Duodenal mucosa (tissue), 2 donors: ENCODE results near the gene KCTD8.

Source experiments
- H3K27ac ChIP-seq: one replicate; pipeline ENCODE4 v1.7.0; 2013; ENCODE audit warnings: low read depth, low read length
- H3K27me3 ChIP-seq, 2 donors: one replicate each; pipeline ENCODE4 v1.7.0; 2013; ENCODE audit warnings: low read length in 2 of 2, control low read depth in 1 of 2; ENCODE audit not compliant: insufficient read depth in 2 of 2, control insufficient read depth in 1 of 2
- H3K36me3 ChIP-seq, 2 donors: one replicate each; pipeline ENCODE4 v1.7.0; 2013; ENCODE audit warnings: low read length in 2 of 2, control low read depth in 1 of 2; ENCODE audit not compliant: insufficient read depth in 2 of 2, control insufficient read depth in 1 of 2
- H3K4me1 ChIP-seq, 2 donors: one replicate each; pipeline ENCODE4 v1.7.0; 2013; ENCODE audit warnings: low read length in 2 of 2, control low read depth in 1 of 2; ENCODE audit not compliant: insufficient read depth in 2 of 2, control insufficient read depth in 1 of 2
- H3K4me3 ChIP-seq, 2 donors: one replicate each; pipeline ENCODE4 v1.7.0; 2013; ENCODE audit warnings: low read length in 2 of 2, low read depth in 1 of 2
- H3K9ac ChIP-seq, 2 donors: one replicate each; pipeline ENCODE4 v1.7.0; 2013; ENCODE audit warnings: low read length in 2 of 2, low read depth in 1 of 2
- H3K9me3 ChIP-seq, 2 donors: one replicate each; pipeline ENCODE4 v1.7.0; 2013; ENCODE audit warnings: low read length in 2 of 2, control low read depth in 1 of 2; ENCODE audit not compliant: control insufficient read depth in 1 of 2

The KCTD8 gene

DNA sequence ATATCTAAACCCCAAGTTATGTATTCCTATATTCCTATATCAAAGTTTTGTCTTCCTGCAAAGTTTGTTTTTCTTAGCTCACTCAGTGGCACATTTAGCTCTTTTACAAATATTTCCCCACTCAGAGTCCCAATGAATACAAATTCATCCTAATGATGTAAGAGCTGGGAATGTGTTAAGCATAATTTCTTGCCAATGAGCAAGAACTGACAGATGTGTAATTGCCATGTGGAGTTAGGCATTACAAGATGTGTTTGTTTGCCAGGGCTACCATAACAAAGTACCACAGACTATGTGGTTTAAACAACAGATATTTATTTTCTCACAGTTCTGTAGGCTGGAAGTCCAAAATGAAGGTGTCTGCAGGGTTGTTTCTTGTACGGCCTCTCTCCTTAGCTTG lies 302.1 kb downstream of the KCTD8 start:
- Histone ChIP-seq H3K36me3 (no peaks in the 10 kb centered on the region), H3K9ac (no peak overlapping the region), H3K9me3 (peaks cover 0 to 4% of the 10 kb centered on the region in 2 donors), H3K4me1 (no peaks in the 10 kb centered on the region), H3K4me3 (no peak overlapping the region), H3K27ac (no peak overlapping the region), H3K27me3 (no peaks in the 10 kb centered on the region)

DNA sequence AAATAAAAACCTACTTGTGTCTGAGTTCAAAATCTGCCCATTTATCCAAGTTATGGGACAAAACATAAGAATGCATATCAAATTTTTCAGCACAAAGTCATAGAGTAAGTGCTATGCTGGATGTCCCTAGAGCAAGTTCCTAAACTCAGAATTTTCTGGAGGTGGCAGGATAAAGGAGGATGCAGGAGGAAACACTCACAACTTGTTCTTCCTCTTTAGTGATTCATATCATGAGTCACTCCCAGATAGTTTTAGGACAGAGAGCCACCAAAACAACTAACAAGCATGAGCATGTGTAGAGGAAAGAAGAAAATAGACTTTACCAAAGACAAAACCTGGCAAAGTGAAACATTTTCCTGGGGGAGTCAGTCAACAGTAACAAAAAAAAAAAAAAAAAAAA lies 302.7 kb downstream of the KCTD8 start:
- H3K9ac ChIP-seq: no peak overlapping the region
- H3K4me1 ChIP-seq: no peaks in the 10 kb centered on the region
- H3K9me3 ChIP-seq: peaks cover 0 to 4% of the 10 kb centered on the region in 2 donors
- H3K27me3 ChIP-seq: no peaks in the 10 kb centered on the region
- H3K36me3 ChIP-seq: no peaks in the 10 kb centered on the region
- H3K27ac ChIP-seq: no peak overlapping the region
- no peak overlapping the region for H3K4me3 ChIP-seq

DNA sequence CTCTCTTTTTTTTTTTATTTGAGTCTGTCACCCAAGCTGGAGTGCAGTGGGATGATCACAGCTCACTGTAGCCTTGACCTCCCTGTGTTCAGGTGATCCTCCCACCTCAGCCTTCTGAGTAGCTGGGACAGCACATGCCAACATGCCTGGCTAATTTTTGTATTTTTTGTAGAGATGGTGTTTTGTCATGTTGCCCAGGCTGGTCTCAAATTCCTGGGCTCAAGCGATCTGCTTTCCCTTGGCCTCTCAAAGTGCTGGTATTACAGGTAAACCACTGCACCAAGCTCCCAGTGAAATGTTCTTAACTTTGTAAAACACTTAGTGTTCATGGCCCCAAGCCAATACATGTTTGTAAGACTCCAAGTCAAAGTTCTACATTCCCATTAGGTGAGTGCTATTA lies 316.1 kb downstream of the KCTD8 start:
- Histone ChIP-seq H3K27ac (no peak overlapping the region), H3K36me3 (no peaks in the 10 kb centered on the region), H3K9ac (no peak overlapping the region), H3K4me3 (no peak overlapping the region), H3K9me3 (peaks cover 0 to 2% of the 10 kb centered on the region in 2 donors), H3K4me1 (no peaks in the 10 kb centered on the region), H3K27me3 (no peaks in the 10 kb centered on the region)
